Measurements from ENCODE around the gene FXYD3.
"Not testable (repeated sequence)": the region's sequence is repeated elsewhere in the genome, so short reads cannot be mapped to it uniquely, and the experiment has no call there.

The FXYD3 gene

DNA sequence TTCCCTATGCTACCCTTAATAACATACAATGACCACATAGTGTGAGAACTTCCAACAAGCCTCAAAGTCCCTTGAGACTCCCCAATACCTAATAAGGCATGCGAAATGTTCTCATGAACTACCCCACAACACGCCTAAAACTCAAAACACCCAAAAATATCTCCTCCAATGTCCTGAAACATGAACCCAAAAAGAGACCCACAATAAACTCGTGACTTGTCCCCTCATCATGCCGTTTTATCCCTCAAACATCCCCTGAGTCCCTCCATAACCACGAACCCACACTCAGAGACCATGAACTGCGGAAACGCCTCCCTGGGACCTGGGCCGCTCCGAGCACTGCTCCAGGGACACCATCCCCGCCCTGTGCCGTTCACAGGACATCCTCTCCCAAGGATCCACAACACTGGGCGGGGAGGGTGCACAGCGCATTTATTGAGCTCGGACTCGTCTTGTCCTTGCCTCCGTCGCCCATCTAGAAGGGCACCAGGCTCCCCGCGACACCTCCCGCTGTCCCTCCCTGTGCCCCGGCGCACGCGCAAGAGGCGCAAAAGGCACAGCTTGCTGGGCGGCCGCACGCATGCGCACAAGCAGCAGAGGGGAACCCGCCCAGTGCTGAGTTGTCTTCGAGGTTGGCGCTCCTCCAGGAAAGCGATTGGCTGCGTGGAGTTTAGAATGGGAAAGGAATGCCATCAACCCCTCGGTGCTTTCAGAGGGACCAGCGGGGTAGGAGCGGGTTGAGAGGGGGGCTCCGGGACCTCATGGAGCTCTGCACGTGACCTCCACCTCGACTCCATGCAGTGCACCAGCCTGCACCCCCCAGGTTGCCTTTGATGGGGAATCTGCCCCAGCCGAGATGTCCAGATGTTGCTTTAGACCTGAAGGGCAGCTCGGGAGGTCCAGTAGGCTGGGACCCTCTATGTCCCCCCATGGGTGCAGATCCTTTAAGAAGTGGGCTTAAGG, 8.8 kb downstream of the FXYD3 start:
- peak; percentile 71 to 77 for DNase-seq (ENCODE audit: low read depth in 2 of 2)

GRCh38 chr19:35125270-35125717, 9.7 kb downstream of the FXYD3 start:
- no peak for DNase-seq (ENCODE audit: low read depth in 2 of 2)

- no peak for DNase-seq (ENCODE audit: low read depth in 2 of 2)
Measured at GRCh38 chr19:35125749-35126623, 10.4 kb downstream of the FXYD3 start.

DNA sequence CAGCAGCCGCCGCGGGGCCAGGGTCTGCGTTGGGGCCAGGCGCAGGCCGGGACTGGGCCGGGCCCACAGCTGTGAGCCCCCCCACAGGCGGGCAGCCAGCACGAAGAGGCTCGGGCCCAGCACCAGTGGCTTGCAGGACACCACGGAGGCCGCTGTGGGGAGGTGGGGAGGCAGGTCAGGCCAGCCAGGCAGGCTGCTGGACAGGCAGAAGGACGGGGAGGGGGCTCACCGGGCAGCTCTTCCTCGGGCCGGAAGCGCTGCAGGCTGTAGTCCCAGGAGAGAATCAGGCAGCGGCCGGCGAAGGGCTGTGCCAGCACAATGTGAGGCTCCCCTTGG, 11.0 kb downstream of the FXYD3 start:
- DNase-seq (ENCODE audit: low read depth in 2 of 2) = no peak

GRCh38 chr19:35127871-35128270, 12.2 kb downstream of the FXYD3 start:
- no peak for DNase-seq (ENCODE audit: low read depth in 2 of 2)

DNA sequence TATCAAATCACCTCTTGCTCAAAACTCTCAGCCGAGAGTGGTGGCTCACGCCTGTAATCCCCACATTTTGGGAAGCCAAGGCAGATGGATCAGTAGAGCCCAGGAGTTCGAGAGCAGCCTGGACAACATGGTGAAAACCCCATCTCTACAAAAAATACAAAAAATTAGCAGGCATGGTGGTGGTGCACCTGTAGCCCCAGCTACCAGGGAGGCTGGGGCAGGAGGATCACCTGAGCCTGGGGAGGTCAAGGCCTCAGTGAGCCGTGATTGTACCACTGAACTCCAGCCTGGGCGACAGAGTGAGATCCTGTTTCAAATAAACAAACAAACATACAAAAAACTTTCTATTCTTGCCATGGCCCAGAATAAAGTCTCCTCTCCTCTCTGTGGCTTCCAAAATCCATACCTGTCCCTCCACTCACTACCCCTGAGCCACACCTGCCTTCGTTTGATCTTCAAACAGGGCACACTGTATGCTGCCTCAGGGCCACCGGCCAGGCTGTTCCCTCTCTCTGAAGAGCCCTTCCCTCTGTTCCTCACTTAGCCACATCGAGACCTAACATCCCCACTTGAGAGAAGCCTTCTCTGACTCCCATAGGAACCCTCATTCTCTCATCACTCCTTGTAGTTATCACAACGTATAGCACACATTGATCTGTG, 12.9 kb downstream of the FXYD3 start:
- no peak for DNase-seq (ENCODE audit: low read depth in 2 of 2)

DNA sequence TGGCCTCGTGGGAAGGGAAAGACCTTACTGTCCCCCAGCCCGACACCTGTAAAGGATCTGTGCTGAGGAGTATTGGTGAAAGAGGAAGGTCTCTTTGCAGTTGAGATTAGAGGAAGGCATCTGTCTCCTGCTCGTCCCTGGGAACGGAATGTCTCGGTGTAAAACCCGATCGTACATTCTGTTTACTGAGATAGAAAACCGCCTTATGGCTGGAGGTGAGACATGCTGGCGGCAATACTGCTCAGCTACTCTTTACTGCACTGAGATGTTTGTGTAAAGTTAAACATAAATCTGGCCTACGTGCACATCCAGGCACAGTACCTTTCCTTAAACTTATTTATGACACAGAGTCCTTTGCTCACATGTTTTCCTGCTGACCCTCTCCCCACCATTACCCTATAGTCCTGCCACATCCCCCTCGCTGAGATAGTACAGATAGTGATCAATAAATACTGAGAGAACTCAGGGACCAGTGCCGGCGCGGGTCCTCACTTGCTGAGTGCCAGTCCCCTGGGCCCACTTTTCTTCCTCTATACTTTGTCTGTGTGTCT, 14.2 kb downstream of the FXYD3 start:
- DNase-seq (ENCODE audit: low read depth in 2 of 2) = not testable (repeated sequence)

- no peak for DNase-seq (ENCODE audit: low read depth in 2 of 2)
Measured at GRCh38 chr19:35130761-35131720, 15.4 kb downstream of the FXYD3 start.

GRCh38 chr19:35132254-35132653, 16.6 kb downstream of the FXYD3 start:
- no peak for DNase-seq (ENCODE audit: low read depth in 2 of 2)

GRCh38 chr19:35133826-35134225, 18.2 kb downstream of the FXYD3 start:
- no peak for DNase-seq (ENCODE audit: low read depth in 2 of 2)

- DNase-seq (ENCODE audit: low read depth in 2 of 2) = no peak
Measured at GRCh38 chr19:35134601-35135242, 19.1 kb downstream of the FXYD3 start, which contains the start of gene LGI4. Gene LGI4 (minus strand): TSS chr19:35135059. CDS start chr19:35134680, 379 bp downstream.

- DNase-seq (ENCODE audit: low read depth in 2 of 2) = no peak
Measured at GRCh38 chr19:35135389-35135909, 19.8 kb downstream of the FXYD3 start.

DNA sequence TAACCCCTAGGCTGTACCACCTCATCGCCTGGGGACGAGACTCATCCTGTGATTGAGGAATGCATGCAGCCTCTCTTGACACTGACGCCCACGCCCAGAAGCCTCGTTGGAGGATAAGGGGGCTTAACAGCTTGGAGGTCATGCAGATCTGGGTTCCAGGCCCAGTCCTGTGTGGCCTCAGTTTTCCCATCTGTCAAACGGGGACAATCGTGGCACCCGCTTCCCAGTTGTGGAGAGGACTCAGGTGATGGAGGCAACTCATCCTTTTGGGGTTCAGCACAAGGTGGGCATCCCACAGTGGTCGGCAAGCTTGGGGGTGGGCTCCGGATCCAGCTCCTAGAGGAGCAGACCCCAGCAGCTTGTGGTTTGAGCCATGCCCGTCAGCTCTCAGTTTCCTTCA, 20.6 kb downstream of the FXYD3 start:
- no peak for DNase-seq (ENCODE audit: low read depth in 2 of 2)

- DNase-seq (ENCODE audit: low read depth in 2 of 2) = no peak
Measured at GRCh38 chr19:35136977-35137702, 21.5 kb downstream of the FXYD3 start.

- DNase-seq (ENCODE audit: low read depth in 2 of 2) = no peak
Measured at GRCh38 chr19:35138305-35138892, 22.8 kb downstream of the FXYD3 start, which contains the start of gene FXYD1. Gene FXYD1 (plus strand): TSS chr19:35138824. CDS start chr19:35140080, 1,256 bp downstream.

DNA sequence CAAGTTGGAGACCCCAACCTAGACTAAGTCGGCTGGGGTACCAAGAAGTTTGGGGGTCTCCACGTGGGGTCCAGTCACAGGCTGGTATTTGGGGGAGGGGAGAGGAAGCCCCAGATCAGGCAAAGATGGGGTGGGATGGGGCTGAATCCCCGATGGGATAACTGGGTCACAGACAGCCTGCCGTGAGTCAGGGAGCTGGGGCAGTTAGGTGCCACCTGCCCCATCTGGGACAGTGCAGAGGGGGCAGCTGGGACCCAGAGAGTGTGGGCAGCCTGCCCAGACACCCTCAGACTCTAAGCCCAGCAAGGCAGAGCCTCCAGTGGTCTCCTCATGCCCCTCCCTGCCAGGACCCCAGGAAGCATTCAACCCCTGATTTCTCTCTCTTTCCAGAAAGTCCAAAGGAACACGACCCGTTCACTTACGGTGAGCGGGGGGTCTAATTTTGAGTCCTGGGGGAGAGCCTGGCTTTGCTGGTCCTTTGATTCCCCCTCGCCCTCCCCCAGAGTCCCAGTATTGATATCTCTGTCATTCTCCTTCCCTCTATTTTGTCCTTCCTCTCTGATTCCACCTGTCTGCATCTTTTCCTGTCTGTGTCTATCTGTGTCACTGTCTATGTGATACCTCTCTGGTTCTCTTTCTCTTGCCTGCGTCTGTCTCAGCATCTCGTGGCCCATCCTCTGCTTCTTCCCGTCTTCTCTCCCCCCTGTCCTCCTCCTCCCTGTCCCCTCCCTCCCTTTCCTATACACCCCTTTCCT, 24.8 kb downstream of the FXYD3 start:
- DNase-seq (ENCODE audit: low read depth in 2 of 2) = no peak

DNA sequence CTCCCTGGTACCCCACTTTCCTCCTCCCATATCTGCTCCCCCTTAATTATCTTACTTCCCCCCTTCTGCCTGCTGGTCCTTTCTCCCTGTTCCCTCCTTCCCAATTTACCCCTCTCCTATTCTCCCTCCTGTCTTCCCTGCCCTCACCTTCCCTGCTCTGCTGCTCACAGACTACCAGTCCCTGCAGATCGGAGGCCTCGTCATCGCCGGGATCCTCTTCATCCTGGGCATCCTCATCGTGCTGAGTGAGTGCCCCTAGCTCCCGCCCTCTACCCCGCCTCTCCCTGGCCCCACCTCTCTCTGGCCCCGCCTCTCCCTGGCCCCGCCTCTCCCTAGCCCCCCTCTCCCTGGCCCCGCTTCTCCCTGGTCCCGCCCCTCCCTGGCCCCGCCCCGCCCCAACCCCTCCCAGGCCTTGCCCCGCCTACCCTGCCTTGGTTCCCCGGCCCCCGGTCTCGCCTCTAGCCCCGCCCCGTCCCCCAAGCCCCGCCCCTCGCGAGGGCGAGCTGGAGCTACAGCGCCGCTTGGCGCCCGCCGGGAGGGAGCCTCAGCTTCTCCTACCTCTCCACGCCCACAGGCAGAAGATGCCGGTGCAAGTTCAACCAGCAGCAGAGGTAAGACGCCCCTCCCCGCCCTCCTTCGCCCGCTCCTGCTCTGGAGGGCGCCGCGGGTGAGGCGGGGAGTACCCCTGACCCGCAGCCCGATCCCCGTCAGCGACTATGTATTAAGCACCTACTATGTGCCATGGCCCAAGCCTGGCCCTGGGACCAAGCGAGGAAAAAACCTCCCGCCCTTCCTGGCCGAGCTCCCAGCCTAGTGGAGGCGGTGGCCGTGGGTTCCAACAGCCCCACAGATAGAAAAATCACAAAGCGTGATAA, 25.6 kb downstream of the FXYD3 start:
- peak; percentile 87 to 92 for DNase-seq (ENCODE audit: low read depth in 2 of 2)
